ENCODE results near the gene RNU6-1.

The RNU6-1 gene

GRCh38 chr15:67806536-67806935, 33.3 kb downstream of the RNU6-1 start:
- DNase-seq (ENCODE audit: low read depth): no peak
- no peak overlapping the region for H3K4me3 ChIP-seq (ENCODE audit: low read depth, low read length)

GRCh38 chr15:67805666-67806516, 34.0 kb downstream of the RNU6-1 start:
- no peak for DNase-seq (ENCODE audit: low read depth)
- no peak overlapping the region for H3K4me3 ChIP-seq (ENCODE audit: low read depth, low read length)

- H3K4me3 ChIP-seq (ENCODE audit: low read depth, low read length): no peak overlapping the region
- DNase-seq (ENCODE audit: low read depth): no peak
Measured at GRCh38 chr15:67805008-67805665, 34.7 kb downstream of the RNU6-1 start.

- no peak for DNase-seq (ENCODE audit: low read depth)
- H3K4me3 ChIP-seq (ENCODE audit: low read depth, low read length): no peak overlapping the region
Measured at GRCh38 chr15:67803996-67804843, 35.6 kb downstream of the RNU6-1 start.

- DNase-seq (ENCODE audit: low read depth): no peak
- H3K4me3 ChIP-seq (ENCODE audit: low read depth, low read length): no peak overlapping the region
Measured at GRCh38 chr15:67803299-67803698, 36.5 kb downstream of the RNU6-1 start.

- H3K4me3 ChIP-seq (ENCODE audit: low read depth, low read length): no peak overlapping the region
- no peak for DNase-seq (ENCODE audit: low read depth)
Measured at GRCh38 chr15:67801926-67802914, 37.6 kb downstream of the RNU6-1 start.

GRCh38 chr15:67801142-67801541, 38.7 kb downstream of the RNU6-1 start:
- H3K4me3 ChIP-seq (ENCODE audit: low read depth, low read length): no peak overlapping the region
- DNase-seq (ENCODE audit: low read depth): no peak

GRCh38 chr15:67799801-67800205, 40.0 kb downstream of the RNU6-1 start:
- no peak for DNase-seq (ENCODE audit: low read depth)
- H3K4me3 ChIP-seq (ENCODE audit: low read depth, low read length): no peak overlapping the region

GRCh38 chr15:67796196-67797127, 43.4 kb downstream of the RNU6-1 start:
- no peak overlapping the region for H3K4me3 ChIP-seq (ENCODE audit: low read depth, low read length)
- no peak for DNase-seq (ENCODE audit: low read depth)

GRCh38 chr15:67794832-67795574, 44.8 kb downstream of the RNU6-1 start:
- H3K4me3 ChIP-seq (ENCODE audit: low read depth, low read length): no peak overlapping the region
- DNase-seq (ENCODE audit: low read depth): no peak

GRCh38 chr15:67792250-67792942, 47.4 kb downstream of the RNU6-1 start:
- no peak overlapping the region for H3K4me3 ChIP-seq (ENCODE audit: low read depth, low read length)
- DNase-seq (ENCODE audit: low read depth): no peak

GRCh38 chr15:67790610-67791319, 49.1 kb downstream of the RNU6-1 start:
- no peak overlapping the region for H3K4me3 ChIP-seq (ENCODE audit: low read depth, low read length)
- no peak for DNase-seq (ENCODE audit: low read depth)
